ENCODE results near the gene USP7. TPM values are rescaled to one million over a fixed set of nuclear protein-coding genes. Genes with fewer than 3 reads are reported as not detected.
A peak's percentile ranks its signal among the peaks of the same experiment; 100 is the strongest.

The USP7 gene
- total and polyA plus RNA-seq, 4 donors = 19.7 to 174 (median 56.0) TPM

- H3K9me3 ChIP-seq (ENCODE audit: control insufficient read depth in 4 of 4, insufficient read depth in 3 of 4, low read length in 3 of 4) = no peaks in the 10 kb centered on the region
- H3K36me3 ChIP-seq (ENCODE audit: control insufficient read depth in 4 of 4, insufficient read depth in 4 of 4, low read length in 4 of 4) = peaks cover 0 to 6% (median 1%) of the 10 kb centered on the region in 4 donors
- H3K27ac ChIP-seq (ENCODE audit: low read depth in 1 of 2, low read length in 1 of 2) = peak overlapping the region in 1 of 2 donors; percentile 75
- WGBS, 2 donors = 53 to 68% methylated on average over 13 of the region's 13 CpGs
- peaks cover 0 to 42% (median 18%) of the 10 kb centered on the region in 5 donors for H3K4me1 ChIP-seq (ENCODE audit: control insufficient read depth in 5 of 5, insufficient read depth in 5 of 5, low read length in 5 of 5)
- DNase-seq = no peak
- no peak for ATAC-seq (ENCODE audit: insufficient read depth, low FRiP score)
- no peak overlapping the region for H3K9ac ChIP-seq (ENCODE audit: insufficient read depth in 1 of 2, low read length in 2 of 2)
- TF ChIP-seq CTCF (IDR thresholded peaks at IDR 0.05; ENCODE audit: control extremely low read depth, extremely low read depth) = no peak
- H3K27me3 ChIP-seq (ENCODE audit: control insufficient read depth in 3 of 3, insufficient read depth in 3 of 3, low read length in 2 of 3) = no peaks in the 10 kb centered on the region
- no peak overlapping the region for H3K4me3 ChIP-seq
Measured at GRCh38 chr16:8864480-8865110, 99.1 kb downstream of the USP7 start.

DNA sequence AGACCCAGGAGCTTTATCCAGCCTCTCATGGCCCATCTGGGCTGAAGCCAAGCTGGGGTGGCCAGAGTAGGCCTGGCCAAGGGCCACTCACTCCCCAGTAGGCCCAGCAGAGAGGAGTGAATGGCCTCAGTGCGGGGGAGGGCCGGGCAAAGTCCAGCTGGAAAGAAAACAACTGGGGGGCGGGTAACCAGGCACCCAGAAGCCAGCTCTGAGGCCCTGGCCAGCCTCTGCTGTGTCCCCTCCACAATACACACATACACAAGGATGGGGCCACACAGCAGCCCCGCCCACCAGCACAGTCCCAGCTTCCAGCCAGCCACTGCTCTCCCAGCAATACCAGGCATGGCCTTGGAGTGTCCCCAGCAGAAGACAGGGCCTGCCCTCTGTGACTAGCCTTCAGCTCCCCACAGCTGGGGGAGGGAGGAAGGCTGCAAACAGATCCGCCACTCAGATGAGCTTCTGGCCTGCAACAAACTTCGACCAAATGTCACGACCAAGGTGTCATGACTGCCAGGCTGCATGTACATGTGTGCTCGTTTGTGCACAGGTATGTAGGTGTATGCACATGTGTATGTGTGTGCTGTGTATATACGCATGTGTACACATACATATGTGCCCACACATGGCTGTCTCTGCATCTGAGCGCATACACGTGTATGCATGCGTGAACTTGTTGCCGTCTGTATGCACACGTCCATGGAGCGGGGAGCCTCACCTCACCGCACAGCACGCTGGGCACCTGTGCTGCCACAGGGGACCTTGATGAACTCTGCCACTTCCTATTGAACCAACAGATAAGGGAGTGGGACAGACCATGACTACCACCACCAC lies 99.9 kb downstream of the USP7 start:
- 73 to 79% methylated on average over 17 of the region's 17 CpGs for WGBS, 2 donors
- Histone ChIP-seq H3K36me3 (ENCODE audit: control insufficient read depth in 4 of 4, insufficient read depth in 4 of 4, low read length in 4 of 4) (peaks cover 0 to 9% (median 5%) of the 10 kb centered on the region in 4 donors), H3K9ac (ENCODE audit: insufficient read depth in 1 of 2, low read length in 2 of 2) (no peak overlapping the region), H3K4me3 (no peak overlapping the region), H3K27me3 (ENCODE audit: control insufficient read depth in 3 of 3, insufficient read depth in 3 of 3, low read length in 2 of 3) (no peaks in the 10 kb centered on the region), H3K4me1 (ENCODE audit: control insufficient read depth in 5 of 5, insufficient read depth in 5 of 5, low read length in 5 of 5) (peaks cover 0 to 45% (median 13%) of the 10 kb centered on the region in 5 donors), H3K9me3 (ENCODE audit: control insufficient read depth in 4 of 4, insufficient read depth in 3 of 4, low read length in 3 of 4) (no peaks in the 10 kb centered on the region), H3K27ac (ENCODE audit: low read depth in 1 of 2, low read length in 1 of 2) (peak overlapping the region in 1 of 2 donors; percentile 75)
- DNase-seq = no peak
- TF ChIP-seq CTCF (IDR thresholded peaks at IDR 0.05; ENCODE audit: control extremely low read depth, extremely low read depth) = no peak
- no peak for ATAC-seq (ENCODE audit: insufficient read depth, low FRiP score)

GRCh38 chr16:8862309-8863130 lies 101.2 kb downstream of the USP7 start:
- H3K27ac ChIP-seq (ENCODE audit: low read depth in 1 of 2, low read length in 1 of 2) = peak overlapping the region in 1 of 2 donors; percentile 75
- DNase-seq = no peak

More at GRCh38 chr16:8862309-8863130, 101.2 kb downstream of the USP7 start:
- Histone ChIP-seq H3K4me1 (ENCODE audit: control insufficient read depth in 5 of 5, insufficient read depth in 5 of 5, low read length in 5 of 5) (peaks cover 0 to 51% (median 13%) of the 10 kb centered on the region in 5 donors), H3K27me3 (ENCODE audit: control insufficient read depth in 3 of 3, insufficient read depth in 3 of 3, low read length in 2 of 3) (no peaks in the 10 kb centered on the region), H3K4me3 (no peak overlapping the region), H3K9me3 (ENCODE audit: control insufficient read depth in 4 of 4, insufficient read depth in 3 of 4, low read length in 3 of 4) (no peaks in the 10 kb centered on the region), H3K9ac (ENCODE audit: insufficient read depth in 1 of 2, low read length in 2 of 2) (no peak overlapping the region), H3K36me3 (ENCODE audit: control insufficient read depth in 4 of 4, insufficient read depth in 4 of 4, low read length in 4 of 4) (peaks cover 0 to 18% (median 12%) of the 10 kb centered on the region in 4 donors)
- no peak for ATAC-seq (ENCODE audit: insufficient read depth, low FRiP score)
- TF ChIP-seq CTCF (IDR thresholded peaks at IDR 0.05; ENCODE audit: control extremely low read depth, extremely low read depth) = no peak
- 75 to 91% methylated on average over 14 of the region's 14 CpGs for WGBS, 2 donors

Measured in lung (tissue), 12 donors.